A673 (cell line): Measurements from ENCODE around the gene AMY2B.

Source experiments
- CTCF ChIP-seq: fragments of 300-800, 200-600 bp; sonication (generic); conservative IDR thresholded peaks from 2 replicates; pipeline ENCODE4 v1.5.1; 2017; ENCODE audit warnings: low read depth, mild to moderate bottlenecking, antibody characterized with exemption, low read length, moderate library complexity, mixed read lengths
- EZH2 ChIP-seq: fragments of 200-600 bp; sonication (generic); IDR thresholded peaks from 2 replicates; pipeline ENCODE4 v1.6.1; 2017; ENCODE audit warnings: borderline replicate concordance, low read depth, mild to moderate bottlenecking, mixed read lengths, antibody characterized with exemption, low read length; ENCODE audit not compliant: poor library complexity, severe bottlenecking

- TF ChIP-seq CTCF (no peak), EZH2 (no peak)
These were observed 12.5 kb downstream of the AMY2B start for GRCh38 chr1:103583887-103584286.
